ENCODE results near the gene SMTN. TPM values are rescaled to one million over a fixed set of nuclear protein-coding genes. Genes with fewer than 3 reads are reported as not detected.

SMTN gene
- total and polyA plus RNA-seq, 8 donors = 51.5 to 607 (median 275) TPM

GRCh38 chr22:31102441-31103081 lies 21.4 kb downstream of the SMTN start:
- peak; percentile 69 to 75 for DNase-seq
- H3K4me1 ChIP-seq = peaks cover 41 to 92% (median 73%) of the 10 kb centered on the region in 4 donors
- 67 to 75% (median 70%) methylated on average over 8 of the region's 8 CpGs for WGBS, 5 donors
- intact Hi-C loops (cut with DNase I; ENCODE audit: low total_unique reads) = no loop called here
- H3K36me3 ChIP-seq = peaks cover 48 to 74% (median 64%) of the 10 kb centered on the region in 4 donors
- TF ChIP-seq POLR2AphosphoS5 (IDR thresholded peaks at IDR 0.05) (peak; percentile 65 to 87 (median 82)), EP300 (IDR thresholded peaks at IDR 0.05) (peak; percentile 76), POLR2A (IDR thresholded peaks at IDR 0.05) (no peak)
- TF ChIP-seq, protein P1, sequence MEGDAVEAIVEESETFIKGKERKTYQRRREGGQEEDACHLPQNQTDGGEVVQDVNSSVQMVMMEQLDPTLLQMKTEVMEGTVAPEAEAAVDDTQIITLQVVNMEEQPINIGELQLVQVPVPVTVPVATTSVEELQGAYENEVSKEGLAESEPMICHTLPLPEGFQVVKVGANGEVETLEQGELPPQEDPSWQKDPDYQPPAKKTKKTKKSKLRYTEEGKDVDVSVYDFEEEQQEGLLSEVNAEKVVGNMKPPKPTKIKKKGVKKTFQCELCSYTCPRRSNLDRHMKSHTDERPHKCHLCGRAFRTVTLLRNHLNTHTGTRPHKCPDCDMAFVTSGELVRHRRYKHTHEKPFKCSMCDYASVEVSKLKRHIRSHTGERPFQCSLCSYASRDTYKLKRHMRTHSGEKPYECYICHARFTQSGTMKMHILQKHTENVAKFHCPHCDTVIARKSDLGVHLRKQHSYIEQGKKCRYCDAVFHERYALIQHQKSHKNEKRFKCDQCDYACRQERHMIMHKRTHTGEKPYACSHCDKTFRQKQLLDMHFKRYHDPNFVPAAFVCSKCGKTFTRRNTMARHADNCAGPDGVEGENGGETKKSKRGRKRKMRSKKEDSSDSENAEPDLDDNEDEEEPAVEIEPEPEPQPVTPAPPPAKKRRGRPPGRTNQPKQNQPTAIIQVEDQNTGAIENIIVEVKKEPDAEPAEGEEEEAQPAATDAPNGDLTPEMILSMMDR (IDR thresholded peaks at IDR 0.05) = no peak
- H3K27me3 ChIP-seq = no peaks in the 10 kb centered on the region
- peak overlapping the region; percentile 59 to 98 (median 96) for H3K27ac ChIP-seq
- no peak overlapping the region for H3K4me3 ChIP-seq
- no peaks in the 10 kb centered on the region for H3K9me3 ChIP-seq

GRCh38 chr22:31103111-31103510 lies 22.0 kb downstream of the SMTN start:
- DNase-seq = peak in 1 of 2 donors; percentile 9
- TF ChIP-seq POLR2AphosphoS5 (IDR thresholded peaks at IDR 0.05) (no peak), POLR2A (IDR thresholded peaks at IDR 0.05) (no peak), EP300 (IDR thresholded peaks at IDR 0.05) (no peak)
- TF ChIP-seq, protein P1 (IDR thresholded peaks at IDR 0.05) = no peak
- Histone ChIP-seq H3K4me1 (peaks cover 35 to 91% (median 73%) of the 10 kb centered on the region in 4 donors), H3K9me3 (no peaks in the 10 kb centered on the region), H3K27me3 (no peaks in the 10 kb centered on the region), H3K36me3 (peaks cover 42 to 68% (median 58%) of the 10 kb centered on the region in 4 donors), H3K4me3 (no peak overlapping the region), H3K27ac (peak overlapping the region; percentile 59 to 98 (median 96))
- intact Hi-C loops (cut with DNase I; ENCODE audit: low total_unique reads) = no loop called here
- 75 to 84% (median 78%) methylated on average over 2 of the region's 2 CpGs for WGBS, 5 donors

DNA sequence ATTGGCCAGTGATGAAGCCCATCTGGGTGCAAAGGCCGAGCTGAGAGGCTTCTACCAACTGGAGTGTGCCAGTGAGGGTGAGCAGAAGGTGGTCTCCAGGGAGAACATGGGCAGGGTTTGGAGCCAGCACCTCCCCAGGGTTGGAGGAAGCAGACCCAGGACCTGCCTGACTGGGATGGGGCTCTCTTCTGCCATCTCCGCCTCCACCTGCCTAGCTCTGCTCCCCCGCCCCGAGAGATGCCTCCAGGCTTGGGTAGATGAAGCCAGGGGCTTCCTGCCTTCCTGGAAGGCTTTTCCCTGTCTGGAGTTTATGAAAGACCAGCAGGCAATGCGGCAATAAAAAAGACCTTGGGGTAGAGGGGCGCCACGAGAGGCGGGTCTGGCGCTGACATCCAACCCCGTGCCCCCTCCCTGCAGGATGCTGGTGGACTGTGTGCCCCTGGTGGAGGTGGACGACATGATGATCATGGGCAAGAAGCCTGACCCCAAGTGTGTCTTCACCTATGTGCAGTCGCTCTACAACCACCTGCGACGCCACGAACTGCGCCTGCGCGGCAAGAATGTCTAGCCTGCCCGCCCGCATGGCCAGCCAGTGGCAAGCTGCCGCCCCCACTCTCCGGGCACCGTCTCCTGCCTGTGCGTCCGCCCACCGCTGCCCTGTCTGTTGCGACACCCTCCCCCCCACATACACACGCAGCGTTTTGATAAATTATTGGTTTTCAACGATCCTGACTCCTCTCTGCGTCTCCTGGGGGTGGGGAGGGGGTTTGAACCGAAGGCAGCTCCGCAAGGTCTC lies 23.0 kb downstream of the SMTN start:
- 74 to 84% (median 75%) methylated on average over 32 to 33 of the region's 33 CpGs for whole genome bisulfite sequencing, 5 donors
- H3K36me3 ChIP-seq = peaks cover 33 to 58% (median 49%) of the 10 kb centered on the region in 4 donors
- no peaks in the 10 kb centered on the region for H3K9me3 ChIP-seq
- H3K27me3 ChIP-seq = no peaks in the 10 kb centered on the region
- TF ChIP-seq POLR2A (IDR thresholded peaks at IDR 0.05) (no peak), POLR2AphosphoS5 (IDR thresholded peaks at IDR 0.05) (peak; percentile 48 to 70 (median 70))
- TF ChIP-seq, protein P1 (IDR thresholded peaks at IDR 0.05) = no peak
- intact Hi-C loops (cut with DNase I; ENCODE audit: low total_unique reads) = no loop called here
- peak in 1 of 2 donors; percentile 63 for DNase-seq
- peak overlapping the region; percentile 8 to 98 (median 96) for H3K27ac ChIP-seq
- H3K4me1 ChIP-seq = peaks cover 25 to 88% (median 66%) of the 10 kb centered on the region in 4 donors
- H3K4me3 ChIP-seq = peak overlapping the region; percentile 58 to 87 (median 68)

- 36 to 59% (median 42%) methylated on average over 27 to 35 of the region's 35 CpGs for WGBS, 5 donors
- intact Hi-C loops (cut with DNase I; ENCODE audit: low total_unique reads) = no loop called here
- peak in 1 of 2 donors; percentile 75 for DNase-seq
- no peaks in the 10 kb centered on the region for H3K9me3 ChIP-seq
- peaks cover 19 to 80% (median 61%) of the 10 kb centered on the region in 4 donors for H3K4me1 ChIP-seq
- no peaks in the 10 kb centered on the region for H3K27me3 ChIP-seq
- H3K4me3 ChIP-seq = peak overlapping the region; percentile 58 to 87 (median 68)
- TF ChIP-seq, protein P1 (IDR thresholded peaks at IDR 0.05) = peak in 3 of 7 experiments; percentile 12 to 16 (median 15)
- no peak for TF ChIP-seq EP300 (IDR thresholded peaks at IDR 0.05)
- TF ChIP-seq POLR2AphosphoS5 (IDR thresholded peaks at IDR 0.05) = peak in 1 of 3 donors; percentile 64
- TF ChIP-seq POLR2A (IDR thresholded peaks at IDR 0.05) = no peak
- H3K36me3 ChIP-seq = peaks cover 26 to 51% (median 41%) of the 10 kb centered on the region in 4 donors
- H3K27ac ChIP-seq = peak overlapping the region in 4 of 5 donors; percentile 92 to 98 (median 96)
Measured at GRCh38 chr22:31104869-31105268, 23.8 kb downstream of the SMTN start.
